ENCODE measurements around the gene AATF.

The AATF gene, protein sequence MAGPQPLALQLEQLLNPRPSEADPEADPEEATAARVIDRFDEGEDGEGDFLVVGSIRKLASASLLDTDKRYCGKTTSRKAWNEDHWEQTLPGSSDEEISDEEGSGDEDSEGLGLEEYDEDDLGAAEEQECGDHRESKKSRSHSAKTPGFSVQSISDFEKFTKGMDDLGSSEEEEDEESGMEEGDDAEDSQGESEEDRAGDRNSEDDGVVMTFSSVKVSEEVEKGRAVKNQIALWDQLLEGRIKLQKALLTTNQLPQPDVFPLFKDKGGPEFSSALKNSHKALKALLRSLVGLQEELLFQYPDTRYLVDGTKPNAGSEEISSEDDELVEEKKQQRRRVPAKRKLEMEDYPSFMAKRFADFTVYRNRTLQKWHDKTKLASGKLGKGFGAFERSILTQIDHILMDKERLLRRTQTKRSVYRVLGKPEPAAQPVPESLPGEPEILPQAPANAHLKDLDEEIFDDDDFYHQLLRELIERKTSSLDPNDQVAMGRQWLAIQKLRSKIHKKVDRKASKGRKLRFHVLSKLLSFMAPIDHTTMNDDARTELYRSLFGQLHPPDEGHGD

DNA sequence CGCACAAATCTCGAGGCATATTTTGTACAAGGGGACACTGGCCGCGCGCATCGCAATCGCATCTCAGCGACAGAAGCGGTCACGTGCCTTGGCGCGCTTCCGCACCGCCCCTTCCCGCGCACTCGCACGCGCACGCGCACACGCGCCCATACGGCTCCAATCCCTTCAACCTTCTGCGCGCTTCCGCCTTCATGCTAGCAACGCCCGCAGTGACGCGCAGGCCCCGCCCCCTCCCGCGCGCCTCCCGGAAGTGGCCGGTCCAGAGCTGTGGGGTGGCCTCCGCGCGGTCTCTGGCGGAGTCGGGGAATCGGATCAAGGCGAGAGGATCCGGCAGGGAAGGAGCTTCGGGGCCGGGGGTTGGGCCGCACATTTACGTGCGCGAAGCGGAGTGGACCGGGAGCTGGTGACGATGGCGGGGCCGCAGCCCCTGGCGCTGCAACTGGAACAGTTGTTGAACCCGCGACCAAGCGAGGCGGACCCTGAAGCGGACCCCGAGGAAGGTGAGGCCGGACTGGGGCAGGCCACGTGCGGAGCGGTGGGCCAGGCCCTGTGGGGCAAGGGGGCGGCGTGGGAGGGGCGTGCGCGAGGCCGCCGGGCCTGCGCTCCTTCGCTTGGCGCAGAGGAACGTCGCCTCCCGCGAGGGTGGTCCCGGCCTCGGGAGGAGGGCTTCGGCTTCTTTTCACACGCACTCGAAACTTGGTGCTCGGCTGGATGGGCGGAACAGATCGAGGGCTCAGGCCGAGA, at the start of gene AATF:
Gene AATF, plus strand, starts transcription at position 238 of the 744 bp plus-strand sequence. Its CDS starts 172 bp downstream, at position 410.
- DNase-seq = peak; percentile 92

DNA sequence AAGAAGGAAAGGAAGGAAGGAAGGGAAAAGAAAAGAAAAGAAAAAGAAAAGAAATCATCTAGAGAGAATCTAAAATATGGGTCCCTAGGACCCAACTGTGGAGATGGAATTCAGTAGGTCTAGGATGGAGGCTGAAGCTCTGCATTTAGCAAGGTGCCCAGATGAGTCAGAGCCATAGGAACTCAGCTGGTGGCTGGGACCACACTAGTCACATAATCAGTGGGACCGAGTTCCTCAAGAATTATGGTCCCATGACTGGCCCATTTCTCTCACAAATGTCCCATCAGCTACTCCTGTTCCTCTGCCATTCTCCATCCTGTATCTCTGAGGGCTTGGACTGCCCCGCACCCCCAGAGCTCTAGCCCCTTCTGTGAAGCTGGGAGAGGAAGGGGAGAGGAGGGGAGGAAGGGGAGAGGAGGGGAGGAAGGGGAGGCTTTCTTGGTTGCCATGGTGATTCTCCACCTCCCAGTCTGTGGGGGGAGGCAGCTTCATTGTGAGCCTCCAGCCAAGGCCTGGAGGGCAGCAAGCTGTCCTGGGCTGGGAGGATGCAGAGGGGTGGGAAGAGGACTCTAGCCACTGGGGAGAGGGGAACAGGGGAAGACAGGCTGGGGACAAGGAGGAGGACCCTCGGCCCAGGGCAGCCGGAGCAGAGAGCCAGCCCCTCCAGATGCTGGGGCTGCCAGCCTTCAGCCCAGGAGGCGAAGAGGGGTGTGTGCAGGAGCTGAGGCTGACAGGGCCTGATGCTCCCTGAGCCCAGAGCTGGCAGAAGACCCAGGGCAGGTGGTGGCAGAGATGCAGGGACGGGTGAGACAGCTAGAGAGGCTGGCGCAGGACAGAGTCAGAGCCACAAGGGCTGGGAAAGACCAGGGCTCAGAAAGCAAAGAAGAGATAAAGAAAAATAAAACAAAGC, 49.2 kb upstream of the AATF start:
- DNase-seq = no peak

DNA sequence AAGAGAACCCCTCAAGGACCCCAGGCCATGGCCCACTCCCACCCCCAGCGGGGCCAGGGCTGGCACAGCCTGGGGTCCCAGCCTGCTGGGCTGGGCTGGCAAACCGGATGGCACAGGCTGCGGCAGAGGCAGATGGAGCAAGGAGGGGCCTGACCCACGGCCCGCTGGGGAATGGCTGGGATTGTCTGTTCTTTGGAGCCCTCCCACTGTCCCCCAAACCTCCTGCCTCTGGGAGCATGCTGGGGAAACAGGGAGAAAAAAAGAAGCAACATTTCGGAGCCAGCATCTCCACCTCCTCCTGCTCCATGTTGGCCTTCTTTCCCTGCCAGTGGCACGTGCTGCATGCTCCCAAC, 48.6 kb upstream of the AATF start:
- DNase-seq = no peak

DNA sequence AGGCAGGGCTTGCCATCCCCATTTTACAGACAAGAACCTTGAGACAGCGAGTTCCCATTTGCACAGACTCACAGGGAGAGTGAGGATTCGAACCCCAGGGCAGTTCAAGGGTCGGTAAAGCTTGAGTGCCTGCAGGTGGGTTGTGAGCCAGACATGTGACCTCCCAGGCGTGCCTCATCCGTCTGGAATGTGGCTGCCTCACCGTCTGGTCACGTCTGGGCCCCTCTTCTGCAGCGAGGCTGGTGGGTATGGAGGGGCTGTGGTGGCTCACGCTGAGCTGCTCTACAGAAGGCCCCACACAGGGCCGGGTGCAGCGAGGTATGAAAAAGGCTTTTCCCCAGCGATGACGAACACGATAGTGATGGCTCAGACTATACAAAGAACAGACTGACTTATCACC, 47.2 kb upstream of the AATF start:
- no peak for DNase-seq

DNA sequence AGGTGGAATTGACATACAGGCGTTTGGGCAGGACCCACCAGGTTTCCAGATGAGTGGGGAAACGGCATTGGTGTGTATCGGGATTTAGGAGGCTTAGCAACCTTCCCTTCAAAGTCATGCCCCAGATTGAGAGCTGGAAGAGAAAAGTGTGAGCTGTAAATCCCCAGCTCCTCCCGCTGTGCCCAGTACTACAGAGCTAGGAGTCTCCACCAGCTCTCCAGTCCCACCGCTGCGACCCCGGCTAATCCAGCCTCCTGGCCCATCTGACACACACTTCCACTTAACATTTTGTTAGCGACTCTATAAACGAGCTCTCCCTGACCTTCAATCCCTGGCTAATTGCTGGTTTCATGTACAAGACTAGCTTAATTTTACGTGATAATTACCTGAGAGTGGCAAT, 41.3 kb upstream of the AATF start:
- no peak for DNase-seq

DNA sequence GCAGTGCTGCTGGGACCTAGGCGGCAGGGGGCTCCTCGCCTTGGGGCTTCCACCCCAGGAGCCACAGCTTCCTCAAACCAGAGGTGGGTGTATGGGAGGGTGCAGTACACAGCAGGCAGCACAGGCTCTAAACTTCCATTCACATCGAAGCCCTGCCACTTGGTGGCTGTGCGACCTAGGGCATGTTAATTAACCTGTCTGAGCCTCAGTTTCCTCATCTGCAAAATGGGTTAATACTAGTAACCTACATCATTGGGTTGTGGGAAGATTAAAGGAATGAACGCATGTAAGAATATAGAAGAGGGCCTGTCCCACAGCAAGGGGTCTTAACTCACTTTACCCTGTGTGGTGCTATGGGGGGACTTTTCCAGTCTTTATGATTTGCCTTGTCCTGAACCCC, 38.2 kb upstream of the AATF start:
- DNase-seq = no peak

DNA sequence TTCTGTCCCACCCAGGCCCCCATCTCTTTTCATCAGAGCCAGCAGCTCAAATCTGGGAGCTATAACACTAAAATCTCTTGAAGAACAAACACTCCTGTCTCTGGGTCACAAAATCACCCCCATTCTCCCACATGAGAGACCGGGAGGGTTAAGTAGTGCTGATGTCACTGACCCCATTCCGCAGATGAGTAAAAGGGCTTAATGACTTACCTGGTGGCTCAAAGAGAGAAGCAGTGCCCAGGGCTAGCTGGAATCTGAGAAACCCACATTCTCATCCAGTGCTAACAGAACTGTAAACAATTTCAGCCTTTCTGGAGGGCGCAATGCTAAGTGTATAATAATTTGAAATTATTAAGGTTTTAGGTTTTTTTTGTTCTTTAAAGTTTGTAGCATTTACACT, 37.8 kb upstream of the AATF start:
- DNase-seq = no peak

DNA sequence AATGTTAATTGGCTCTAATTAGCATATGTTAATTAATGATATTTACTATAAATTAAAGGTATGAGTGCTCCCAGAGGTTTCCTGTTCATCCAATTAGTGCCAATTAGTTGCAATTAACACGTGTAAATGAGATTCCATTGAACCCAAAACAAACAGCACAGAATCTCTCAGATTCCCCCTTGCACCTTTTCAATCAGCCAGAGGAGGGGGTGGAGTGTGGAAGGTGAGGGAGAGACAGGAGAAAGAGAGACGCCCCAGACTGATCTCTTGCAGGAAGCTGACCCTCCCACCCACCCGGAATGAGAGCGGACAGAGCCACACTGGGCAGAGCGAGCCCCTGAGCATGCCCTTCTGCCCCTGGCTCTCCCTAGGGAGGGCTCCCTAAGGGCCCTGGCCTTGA, 35.6 kb upstream of the AATF start:
- DNase-seq = no peak

DNA sequence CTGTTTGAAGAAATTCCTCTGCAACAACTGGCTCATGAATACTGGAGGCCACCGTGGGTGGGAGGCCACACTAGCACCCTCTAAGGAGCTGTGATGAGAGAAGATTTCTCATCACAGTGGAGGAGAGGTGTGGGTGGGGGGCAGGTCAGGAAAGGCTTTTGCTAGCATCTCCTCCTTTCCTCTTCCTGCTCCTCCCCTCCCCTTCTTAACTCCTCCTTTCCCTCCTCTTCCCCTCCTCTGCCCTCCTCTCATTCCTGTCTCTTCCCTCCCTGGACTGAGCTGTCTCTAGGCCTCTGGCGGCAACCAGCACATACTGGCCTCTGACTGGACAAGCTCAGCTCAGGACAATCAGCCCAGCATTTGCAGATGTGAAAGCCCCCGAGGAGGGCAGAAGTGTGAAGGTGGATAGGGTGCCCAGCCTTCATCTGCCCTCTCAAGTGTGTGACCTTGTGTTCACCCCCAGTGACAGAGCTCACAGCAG, 30.5 kb upstream of the AATF start:
- DNase-seq = no peak

DNA sequence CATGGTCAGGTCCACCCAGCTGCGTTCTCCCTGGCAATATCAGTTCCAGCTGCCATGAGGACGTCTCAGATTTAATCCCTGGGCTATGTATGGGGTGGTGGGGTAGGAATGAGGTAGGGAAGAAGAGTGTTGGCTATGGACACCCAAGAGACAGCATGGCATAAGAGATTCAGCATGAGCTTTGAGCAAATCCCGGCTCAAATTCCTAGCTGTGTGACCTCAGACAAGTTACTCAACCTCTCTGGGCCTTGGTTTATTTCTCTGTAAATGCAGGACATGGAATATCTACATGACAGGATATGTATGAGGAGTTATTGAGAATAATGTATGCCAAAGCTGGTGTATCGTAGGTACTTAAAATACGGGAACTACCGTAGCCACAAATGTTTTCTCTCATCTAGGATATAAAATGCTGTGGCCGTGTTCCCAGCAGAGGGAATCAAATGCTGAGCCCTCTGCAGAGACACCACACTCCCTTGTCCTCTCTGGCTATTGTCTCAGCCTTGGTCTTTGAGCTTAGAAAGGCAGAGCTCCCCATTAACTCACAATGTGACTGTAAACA, 29.3 kb upstream of the AATF start:
- no peak for DNase-seq

DNA sequence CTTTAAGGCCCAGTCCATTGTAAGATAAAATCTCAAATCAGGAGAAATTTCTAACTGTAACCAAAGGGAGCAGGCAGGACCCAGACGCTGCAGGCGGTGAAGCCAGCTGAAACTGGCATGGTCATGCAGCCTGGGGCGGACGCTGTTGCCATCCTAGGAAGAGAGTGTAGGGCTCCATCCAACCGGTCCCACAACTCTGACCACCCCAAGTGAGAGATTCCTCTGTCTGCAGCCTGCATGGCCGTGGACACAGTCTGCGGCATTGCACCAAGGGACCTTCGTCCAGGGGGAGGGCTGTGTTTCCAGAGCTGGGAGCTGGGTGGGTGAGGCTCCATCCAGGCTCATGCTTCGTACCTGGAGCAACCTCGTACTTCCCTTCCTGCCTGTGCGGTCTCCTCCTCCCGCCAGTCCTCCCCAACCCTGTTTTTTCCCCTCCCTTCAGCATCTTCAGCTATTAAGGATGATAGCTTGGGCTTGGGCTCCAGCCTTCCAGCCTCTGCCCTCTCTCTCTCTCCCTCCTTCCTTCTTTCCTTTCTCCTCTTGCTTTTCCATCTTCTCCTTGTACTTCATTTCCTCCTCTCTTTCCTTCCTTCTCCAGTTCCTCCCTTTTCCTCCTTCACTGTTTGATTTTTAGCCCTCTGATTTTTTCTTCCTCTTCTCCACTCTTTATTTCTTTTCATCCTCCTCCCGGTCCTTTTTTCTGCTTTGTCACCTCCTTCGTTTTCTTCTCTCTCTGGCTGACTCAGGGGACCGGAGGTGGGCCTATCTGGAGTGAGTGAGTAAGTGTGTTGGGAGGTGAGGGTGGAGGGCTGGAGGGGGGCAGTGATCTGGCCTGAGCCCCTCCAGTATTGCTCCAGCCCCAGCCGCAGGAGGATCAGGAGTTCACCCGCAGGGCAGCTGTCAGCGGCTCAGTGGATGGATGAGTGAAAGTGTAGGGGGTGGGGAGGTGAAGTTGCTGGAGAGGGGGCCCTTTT, 28.4 kb upstream of the AATF start:
- no peak for DNase-seq

DNA sequence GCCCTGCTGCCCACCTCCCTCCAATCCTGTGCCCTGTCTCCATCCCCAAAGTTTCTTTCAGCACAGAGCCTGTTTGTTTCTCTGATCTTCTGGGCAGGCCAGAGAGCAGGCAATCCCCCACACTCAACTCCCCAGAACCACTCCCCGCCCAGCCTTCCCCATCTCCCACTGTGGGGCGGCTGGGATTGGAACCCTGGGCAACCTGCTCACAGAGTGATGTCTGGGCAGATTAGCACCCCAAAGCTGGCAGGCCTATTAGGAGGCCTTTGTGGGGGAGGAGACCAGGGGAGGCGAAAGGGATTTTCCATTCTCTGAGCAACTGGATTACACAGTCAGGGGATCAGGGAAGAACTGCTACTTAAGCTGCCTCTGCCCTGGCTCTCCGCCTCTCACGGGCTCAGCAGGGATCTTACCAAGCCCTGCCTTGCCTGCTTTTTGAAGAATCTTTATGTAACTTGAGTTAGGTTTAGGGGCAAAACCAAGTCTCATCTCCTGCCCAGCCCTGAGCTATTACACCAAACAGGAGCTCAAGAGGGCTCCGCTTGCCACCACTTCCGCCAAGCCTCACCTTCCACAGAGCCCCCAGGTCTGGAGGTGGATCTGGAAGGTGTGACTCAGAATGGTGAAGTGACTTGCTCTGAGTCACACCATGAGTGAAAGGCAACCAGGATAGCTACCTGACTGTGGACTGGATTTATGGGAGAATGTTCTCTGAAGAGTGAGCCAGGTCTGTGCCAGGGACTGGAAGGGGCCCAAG, 27.5 kb upstream of the AATF start:
- no peak for DNase-seq

DNA sequence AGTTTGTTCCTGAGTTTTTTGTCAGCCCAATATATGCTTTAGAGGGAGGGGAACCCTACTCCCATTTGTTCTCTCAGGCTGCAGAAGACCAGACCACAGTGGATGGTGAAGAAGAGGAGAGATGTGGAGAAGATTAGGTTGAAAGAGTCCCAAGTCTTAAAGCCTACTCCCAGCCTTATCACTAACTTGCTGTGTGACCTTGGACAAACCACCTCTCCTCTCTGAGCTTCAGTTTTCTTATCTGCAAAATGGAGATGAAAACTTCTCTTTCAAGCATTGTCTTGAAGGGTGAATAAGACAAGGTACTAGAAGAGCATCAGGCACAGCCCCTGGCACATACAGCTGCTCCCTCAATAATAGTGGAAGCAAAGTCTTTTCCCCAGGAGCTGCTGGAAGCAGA, 26.6 kb upstream of the AATF start:
- no peak for DNase-seq

DNA sequence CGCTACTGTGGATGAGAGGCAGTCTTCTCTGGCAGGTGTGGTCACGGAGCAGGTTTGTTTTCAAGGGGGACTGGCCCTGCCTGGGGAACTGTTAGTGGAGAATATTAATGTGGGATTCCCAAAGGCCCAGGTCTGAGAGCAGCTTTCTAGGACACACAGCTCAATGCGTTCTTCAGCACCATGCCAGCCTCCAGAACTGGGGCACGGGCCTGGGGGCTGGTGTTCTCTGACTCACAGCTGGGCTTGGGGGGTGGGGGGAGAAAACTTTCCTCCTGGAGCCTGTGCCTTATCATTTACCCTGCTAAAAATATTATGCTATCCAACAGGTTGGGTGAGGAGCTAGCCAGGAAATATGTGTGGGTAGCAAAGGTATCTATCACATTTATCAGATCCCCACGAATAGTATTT, 24.9 kb upstream of the AATF start:
- DNase-seq = no peak

DNA sequence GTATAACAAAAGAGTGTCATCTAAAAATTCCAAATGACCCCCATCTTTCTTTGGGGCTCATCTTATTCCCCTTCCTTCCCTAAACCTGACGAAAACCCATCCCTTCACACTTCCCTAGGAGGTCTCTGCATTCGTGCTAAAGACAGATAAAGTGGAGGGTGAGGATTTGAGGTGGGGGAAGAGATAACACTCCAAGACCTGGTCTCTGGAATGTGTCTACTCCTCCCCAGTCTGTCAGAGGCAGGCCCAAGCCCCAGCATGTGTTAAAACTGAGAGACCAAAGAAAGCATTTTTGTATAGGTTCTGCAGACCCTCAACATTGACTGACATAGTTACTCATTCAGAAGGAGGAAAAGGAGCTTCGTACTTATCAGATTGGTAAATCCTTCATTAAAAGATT, 22.5 kb upstream of the AATF start:
- no peak for DNase-seq

DNA sequence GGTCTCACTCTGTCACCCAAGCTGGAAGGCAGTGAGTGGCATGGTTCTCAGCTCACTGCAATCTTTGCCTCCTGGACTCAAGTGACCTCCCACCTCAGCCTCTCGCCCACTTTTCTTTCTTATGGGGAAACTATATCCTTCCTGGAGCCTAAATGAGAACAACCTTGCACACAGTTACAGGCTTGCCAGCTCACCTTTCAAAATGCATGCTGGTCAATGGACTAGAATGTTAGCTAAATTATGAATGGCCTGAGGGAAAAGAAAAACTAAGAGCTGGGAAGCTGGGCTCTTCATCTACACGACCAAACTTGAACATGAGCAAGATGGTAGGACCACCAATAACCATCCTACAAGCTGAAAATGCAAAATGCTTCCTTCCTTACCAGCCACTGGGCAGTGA, 22.1 kb upstream of the AATF start:
- DNase-seq = no peak

DNA sequence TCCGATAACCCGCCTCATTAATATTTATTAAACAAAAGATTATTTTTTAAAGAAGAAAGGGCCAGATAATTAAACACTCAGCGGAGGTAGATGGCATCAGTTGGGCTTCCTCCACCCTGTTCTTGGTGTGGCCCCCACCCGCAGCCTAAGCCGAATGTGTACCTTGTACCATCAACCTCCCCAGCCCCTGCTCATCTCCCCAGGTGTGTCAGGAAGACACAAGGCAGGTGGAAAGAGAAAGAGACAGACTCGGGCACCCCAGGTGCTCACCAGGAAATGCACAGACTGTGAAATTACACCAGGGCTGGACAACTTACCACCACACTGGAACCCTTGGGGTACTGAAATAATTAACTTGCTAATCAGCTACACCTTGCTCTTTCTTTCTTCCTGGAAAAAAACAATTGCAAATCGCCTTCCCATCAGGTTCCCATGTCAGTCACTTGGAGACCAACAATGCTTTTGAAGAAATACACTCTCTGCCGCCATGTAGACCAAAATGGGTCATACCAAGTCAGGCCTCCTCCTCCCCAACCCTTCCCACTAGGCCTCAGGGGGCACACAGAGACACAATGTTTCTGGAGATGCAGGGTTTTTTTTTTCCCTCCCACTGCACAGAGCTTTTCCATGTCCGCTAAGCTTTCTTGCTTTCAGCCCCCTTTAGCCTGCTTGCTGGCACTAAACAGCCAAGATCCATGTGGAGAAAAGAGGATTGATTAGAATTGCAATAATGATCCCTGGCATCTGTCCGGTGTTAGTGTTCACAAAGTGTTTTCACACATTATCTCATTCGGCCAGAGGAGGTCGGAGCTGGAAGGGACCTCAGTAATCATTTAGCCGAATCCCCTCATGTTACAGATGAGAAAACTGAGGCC, 20.0 kb upstream of the AATF start:
- DNase-seq = no peak

DNA sequence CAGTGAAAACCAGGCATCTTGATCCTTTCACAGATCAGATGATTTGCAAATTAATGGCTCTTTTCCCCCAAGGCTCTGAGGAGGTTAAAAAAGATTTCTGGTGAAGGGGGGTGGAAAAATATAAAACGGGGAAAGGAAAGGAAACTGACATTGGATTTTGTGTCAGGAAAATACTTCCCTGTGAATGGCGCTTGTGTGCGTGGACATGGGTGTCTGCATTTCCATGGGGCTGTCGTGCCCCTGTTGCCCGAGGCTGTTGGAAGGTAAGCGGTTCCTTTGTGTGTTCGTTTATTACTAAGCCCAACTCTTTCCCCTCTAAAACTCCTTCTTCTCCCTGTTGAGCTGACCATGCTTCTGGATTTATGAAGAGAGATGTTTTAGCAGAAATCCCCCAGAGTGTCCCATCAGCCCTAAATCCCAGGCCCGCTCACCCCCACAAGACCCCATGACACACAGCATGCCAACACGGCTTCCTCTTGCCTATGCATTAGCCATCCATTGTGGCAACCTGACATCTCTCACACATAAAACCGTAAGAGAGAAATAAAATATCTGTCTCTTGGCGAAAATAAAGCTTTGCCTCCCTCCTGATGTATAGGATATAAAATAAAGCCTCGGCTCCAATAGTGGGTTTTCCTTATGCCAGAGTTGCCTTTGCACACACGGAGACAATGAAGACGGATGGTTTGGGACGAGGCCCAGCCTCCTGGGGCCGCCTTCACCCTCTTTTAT, 18.7 kb upstream of the AATF start:
- DNase-seq = no peak

DNA sequence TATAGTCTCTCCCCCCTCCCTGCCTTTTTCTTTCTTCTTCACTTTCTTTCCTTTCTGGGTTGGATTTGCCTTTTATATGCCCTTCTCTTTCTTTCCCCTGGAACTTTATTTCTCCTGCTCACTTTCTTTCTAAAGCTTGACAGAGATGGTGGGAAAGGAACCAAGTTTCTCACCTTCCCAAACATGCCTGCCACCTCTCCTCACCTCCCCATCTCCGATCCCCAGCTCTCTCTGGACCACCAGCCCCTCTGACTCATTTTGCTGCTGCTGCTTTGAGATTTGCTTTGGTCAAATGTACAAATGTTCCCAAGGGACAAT, 18.2 kb upstream of the AATF start:
- DNase-seq = no peak
